Stimulated activated CD4-positive, alpha-beta T cell treated with anti-CD3 and anti-CD28 coated beads, Interleukin-4, amount 100 ng/mL, for 1 hour (primary cell): ENCODE measurements around the gene GSTCD.

Experiments used
- DNase-seq: peaks from one replicate; pipeline ENCODE4 v3.0.0-alpha.2; 2020

Gene GSTCD

GRCh38 chr4:105895583-105896460 lies 187.2 kb downstream of the GSTCD start:
- DNase-seq: no peak

DNA sequence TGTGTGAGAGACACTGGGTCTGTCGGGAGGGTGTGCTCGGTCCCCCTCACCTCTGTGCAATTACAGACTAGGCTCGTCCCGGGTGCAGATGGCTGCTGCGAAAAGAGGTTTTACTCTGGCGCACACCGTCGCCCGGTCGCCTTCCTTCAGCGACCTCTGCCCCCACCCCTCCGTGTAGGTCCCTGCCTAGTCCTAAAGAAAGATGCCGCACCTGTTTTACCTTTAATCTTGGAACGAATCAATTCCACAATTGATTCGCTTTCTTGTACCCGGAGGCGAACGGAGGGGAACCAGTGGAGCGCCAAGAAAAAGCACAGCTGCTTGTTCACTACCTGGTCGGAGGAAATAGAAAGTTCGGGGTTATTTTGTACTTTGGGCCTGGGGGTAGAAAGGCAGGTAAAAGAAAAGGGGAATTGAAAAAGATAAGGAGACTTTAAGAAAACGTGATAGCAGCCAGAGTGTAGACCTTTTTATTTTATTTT lies 187.9 kb downstream of the GSTCD start:
- DNase-seq: no peak
